NCI-H187 treated with DMSO at 0.1 percent for 48 hours (cell line): ENCODE measurements around the gene UGT1A10.
"Not testable (repeated sequence)": the region's sequence is repeated elsewhere in the genome, so short reads cannot be mapped to it uniquely, and the experiment has no call there.

ENCODE experiments used
- DNase-seq: peaks from one replicate; lab custom pipeline; 2025; lab: John Stamatoyannopoulos, UW

Gene UGT1A10

GRCh38 chr2:233636306-233636705, at the start of gene UGT1A10:
TSS of gene UGT1A10 (plus strand) at chr2:233636448. CDS start at chr2:233636523, 75 bp downstream.
- not testable (repeated sequence) for DNase-seq

- no peak for DNase-seq
Observed at GRCh38 chr2:233588400-233588799, 47.8 kb upstream of the UGT1A10 start.

GRCh38 chr2:233592706-233593105, 43.5 kb upstream of the UGT1A10 start:
- DNase-seq = not testable (repeated sequence)

- DNase-seq = no peak
Observed at GRCh38 chr2:233593201-233593600, 43.0 kb upstream of the UGT1A10 start.

GRCh38 chr2:233597522-233597921, 38.7 kb upstream of the UGT1A10 start:
- no peak for DNase-seq

GRCh38 chr2:233598952-233599351, 37.3 kb upstream of the UGT1A10 start:
- DNase-seq = no peak

- no peak for DNase-seq
Observed at GRCh38 chr2:233600386-233600785, 35.9 kb upstream of the UGT1A10 start.

GRCh38 chr2:233602076-233602475, 34.2 kb upstream of the UGT1A10 start:
- no peak for DNase-seq

GRCh38 chr2:233603520-233603919, 32.7 kb upstream of the UGT1A10 start:
- DNase-seq = no peak

GRCh38 chr2:233604826-233605225, 31.4 kb upstream of the UGT1A10 start:
- DNase-seq = no peak

- no peak for DNase-seq
Observed at GRCh38 chr2:233605680-233606079, 30.6 kb upstream of the UGT1A10 start.

GRCh38 chr2:233611284-233611683, 25.0 kb upstream of the UGT1A10 start:
- DNase-seq = no peak

- DNase-seq = not testable (repeated sequence)
Observed at GRCh38 chr2:233617476-233617875, 18.8 kb upstream of the UGT1A10 start, which contains the start of gene UGT1A8. TSS of gene UGT1A8 (plus strand) at chr2:233617633. CDS start at chr2:233617708, 75 bp downstream.

GRCh38 chr2:233620204-233620603, 16.0 kb upstream of the UGT1A10 start:
- DNase-seq = no peak

- not testable (repeated sequence) for DNase-seq
Observed at GRCh38 chr2:233621863-233622262, 14.4 kb upstream of the UGT1A10 start.

- no peak for DNase-seq
Observed at GRCh38 chr2:233627331-233628025, 8.8 kb upstream of the UGT1A10 start.

- DNase-seq = no peak
Observed at GRCh38 chr2:233638836-233639235, 2.6 kb downstream of the UGT1A10 start.

- no peak for DNase-seq
Observed at GRCh38 chr2:233639860-233640259, 3.6 kb downstream of the UGT1A10 start.

- DNase-seq = no peak
Observed at GRCh38 chr2:233643128-233643527, 6.9 kb downstream of the UGT1A10 start.

- not testable (repeated sequence) for DNase-seq
Observed at GRCh38 chr2:233646033-233646432, 9.8 kb downstream of the UGT1A10 start.

GRCh38 chr2:233650981-233651380, 14.7 kb downstream of the UGT1A10 start:
- DNase-seq = no peak

GRCh38 chr2:233651430-233651829, 15.2 kb downstream of the UGT1A10 start:
- no peak for DNase-seq

GRCh38 chr2:233654501-233654900, 18.3 kb downstream of the UGT1A10 start:
- DNase-seq = no peak

GRCh38 chr2:233655043-233655442, 18.8 kb downstream of the UGT1A10 start:
- DNase-seq = no peak
